Glomerular visceral epithelial cell (primary cell): Measurements from ENCODE around the gene PDIA4.
A peak's percentile ranks its signal among the peaks of the same experiment; 100 is the strongest.

ENCODE experiments used
- DNase-seq: peaks from one replicate; pipeline ENCODE4 v3.0.0-alpha.2; 2016; ENCODE audit errors: extremely low spot score

The PDIA4 gene

DNA sequence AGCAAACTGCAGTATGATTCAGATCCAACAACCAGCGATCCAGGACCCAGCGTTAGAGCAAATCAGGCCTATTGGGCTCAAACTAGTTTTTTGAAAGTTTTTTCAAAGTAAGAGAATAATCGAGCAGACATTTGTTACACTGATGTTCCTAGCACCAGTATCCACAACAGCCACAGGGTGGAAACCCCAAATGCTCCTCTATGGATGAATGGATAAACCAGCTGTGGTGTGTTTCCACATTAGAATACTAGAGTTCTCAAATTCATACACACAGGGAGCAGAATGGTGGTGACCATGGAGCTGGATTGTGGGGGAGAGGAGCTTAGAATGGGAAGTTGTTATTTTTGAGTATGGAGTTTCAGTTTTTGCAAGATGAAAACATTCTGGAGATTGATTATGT is 60.7 kb downstream of the PDIA4 start:
- DNase-seq, result no peak

DNA sequence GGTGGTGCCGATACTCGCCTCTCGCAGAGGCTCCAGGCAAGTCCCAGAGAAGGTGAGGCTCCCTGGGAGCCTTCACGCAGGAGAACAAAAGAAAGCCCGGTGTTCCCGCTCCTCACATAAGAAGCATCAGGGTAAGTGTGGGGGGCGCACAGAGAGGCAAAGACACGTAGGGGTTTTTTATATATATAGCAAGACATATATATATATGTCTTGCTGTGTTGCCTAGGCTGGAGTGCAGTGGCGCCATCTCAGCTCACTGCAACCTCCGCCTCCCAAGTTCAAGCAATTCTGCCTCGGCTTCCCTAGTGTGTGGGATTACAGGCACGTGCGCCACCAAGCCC is 61.3 kb downstream of the PDIA4 start:
- DNase-seq, result no peak

- no peak for DNase-seq
These were observed 63.6 kb downstream of the PDIA4 start for GRCh38 chr7:148964483-148965267.

- no peak for DNase-seq
These were observed 64.5 kb downstream of the PDIA4 start for GRCh38 chr7:148963583-148964482.

GRCh38 chr7:148962823-148963582 is 65.3 kb downstream of the PDIA4 start:
- peak; percentile 68 for DNase-seq

DNA sequence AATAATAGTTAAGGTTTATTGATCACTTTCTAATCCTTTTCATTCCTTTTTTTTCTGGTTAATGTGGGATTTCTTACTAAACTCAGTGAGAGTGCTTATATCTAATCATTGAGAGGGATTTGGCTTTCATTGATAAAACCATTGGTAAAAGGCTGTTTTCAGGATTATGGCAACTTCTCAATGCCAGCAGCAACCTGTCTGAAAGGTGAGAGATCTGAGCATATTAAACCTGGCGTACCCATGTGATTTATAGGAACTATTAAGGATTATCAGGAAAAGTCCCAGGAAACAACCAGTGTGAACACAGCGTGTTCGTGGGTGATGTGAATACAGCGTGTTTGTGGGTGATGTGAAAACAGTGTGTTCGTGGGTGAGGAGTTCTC is 65.9 kb downstream of the PDIA4 start:
- no peak for DNase-seq

DNA sequence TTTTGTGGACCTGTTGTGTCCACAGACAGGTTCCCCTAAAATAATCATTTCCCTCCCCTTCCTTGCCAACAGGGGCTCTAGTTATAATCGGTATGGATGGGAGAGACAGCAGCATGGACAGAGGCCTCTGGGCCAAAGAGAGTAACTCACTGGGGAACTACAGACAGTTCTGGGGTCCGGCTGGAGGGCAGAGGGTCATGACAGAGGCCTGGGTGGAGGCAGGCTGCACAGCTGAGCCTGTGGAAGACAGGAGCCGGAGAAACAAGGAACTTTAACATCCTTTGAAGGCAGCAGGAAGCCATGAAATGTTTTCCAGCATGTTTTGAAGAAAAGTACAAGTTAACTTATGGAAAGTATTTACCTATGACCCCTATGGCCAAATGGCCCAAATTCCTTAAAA is 68.6 kb downstream of the PDIA4 start:
- no peak for DNase-seq

DNA sequence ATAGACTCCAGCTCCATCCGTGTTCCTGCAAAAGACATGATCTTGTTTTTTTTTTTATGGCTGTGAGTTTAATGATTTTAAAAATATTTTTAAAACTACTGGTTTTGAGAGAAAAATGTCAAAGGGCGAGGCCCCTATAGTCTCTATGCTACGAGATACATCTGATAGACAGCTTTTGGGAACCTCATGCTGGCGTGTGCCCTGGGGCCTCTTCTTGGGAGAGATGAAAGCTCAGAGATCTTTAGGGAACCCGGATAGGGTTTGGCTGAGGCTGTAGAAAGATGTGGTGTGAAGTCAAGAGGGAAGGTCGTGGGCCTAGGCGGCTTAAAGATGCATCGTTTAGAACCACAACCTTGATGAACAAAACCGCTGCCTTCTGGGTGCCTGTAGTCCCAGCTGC is 70.2 kb downstream of the PDIA4 start:
- DNase-seq, result no peak

DNA sequence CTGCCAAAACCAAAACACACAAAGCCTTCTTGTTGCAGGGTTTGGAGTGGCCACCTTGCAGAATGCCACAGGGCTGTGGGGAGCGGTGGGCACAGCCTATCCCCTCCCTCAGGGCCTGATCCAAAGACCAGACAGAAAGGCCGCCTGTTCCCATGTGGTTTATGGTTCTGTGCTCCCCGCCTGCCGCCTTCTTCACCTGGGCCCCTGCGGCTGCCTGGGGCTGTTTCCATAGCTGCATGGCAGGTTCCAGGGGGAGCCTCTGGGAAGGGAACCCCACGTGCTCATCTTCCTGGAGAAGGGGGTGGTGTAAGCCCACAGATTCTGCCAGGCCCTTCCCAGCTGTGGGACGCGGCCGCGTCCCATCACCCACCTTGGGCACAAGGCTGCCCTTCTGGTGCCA is 73.5 kb downstream of the PDIA4 start:
- DNase-seq, result no peak

- DNase-seq, result no peak
These were observed 74.6 kb downstream of the PDIA4 start for GRCh38 chr7:148953676-148954075.
